Posterior vena cava (tissue), 2 donors: Measurements from ENCODE around the gene SDK1. TPM values are rescaled to one million over a fixed set of nuclear protein-coding genes. Genes with fewer than 3 reads are reported as not detected.

Experiments used
- DNase-seq: peaks from one replicate; pipeline ENCODE4 v3.0.0-alpha.2; 2020; ENCODE audit warnings: low spot score
- intact Hi-C, 2 donors: fragments of 100-400 bp; cut with DNase I; formaldehyde crosslinking; loops; one replicate each; pipeline versions ENCODE4 v1.14.1 to v1.14.2; 2022 to 2023
- total RNA-seq, 2 donors: library from RNA; stranded (reverse); fragmentation: NEBNext Ultra II Directional; extraction: Animal tissue kit (Norgen Biotek cat#: 25700); gene quantifications; one replicate each; pipeline ENCODE4 v1.2.1, GENCODE V29; 2021
- donor health status: DM: yes; HTN: yes; CAD: no.
- donor health status: DM: yes; HTN: yes; CAD: no.

SDK1 gene
- total RNA-seq, 2 donors from 2014 or later = 14.4 to 18.3 TPM

- intact Hi-C loops = no loop called here
- DNase-seq = no peak
Observed at GRCh38 chr7:3380886-3381685, 80.0 kb downstream of the SDK1 start.

- intact Hi-C loops = no loop called here
- DNase-seq = no peak
Observed at GRCh38 chr7:3386423-3387190, 85.6 kb downstream of the SDK1 start.

GRCh38 chr7:3393862-3394261 lies 92.8 kb downstream of the SDK1 start:
- intact Hi-C loops = no loop called here
- no peak for DNase-seq

- intact Hi-C loops = no loop called here
- no peak for DNase-seq
Observed at GRCh38 chr7:3397324-3397723, 96.3 kb downstream of the SDK1 start.

GRCh38 chr7:3399858-3400257 lies 98.8 kb downstream of the SDK1 start:
- DNase-seq = no peak
- intact Hi-C loops = no loop called here

- no peak for DNase-seq
- intact Hi-C loops = no loop called here
Observed at GRCh38 chr7:3404501-3404900, 103.4 kb downstream of the SDK1 start.

- DNase-seq = no peak
- intact Hi-C loops = no loop called here
Observed at GRCh38 chr7:3408814-3409595, 108.0 kb downstream of the SDK1 start.

- DNase-seq = no peak
- intact Hi-C loops = no loop called here
Observed at GRCh38 chr7:3412871-3413270, 111.8 kb downstream of the SDK1 start.

- intact Hi-C loops = loop anchor here in 1 of 2 donors (5.0 kb wide), 1 partner anchor 681 kb away; no protein-coding TSS in a partner anchor
- no peak for DNase-seq
Observed at GRCh38 chr7:3415861-3416312, 114.8 kb downstream of the SDK1 start.

GRCh38 chr7:3416453-3416852 lies 115.4 kb downstream of the SDK1 start:
- intact Hi-C loops = loop anchor here in 1 of 2 donors (5.0 kb wide), 1 partner anchor 681 kb away; no protein-coding TSS in a partner anchor
- DNase-seq = no peak

GRCh38 chr7:3425087-3425486 lies 124.0 kb downstream of the SDK1 start:
- no peak for DNase-seq
- intact Hi-C loops = no loop called here

GRCh38 chr7:3426064-3426463 lies 125.0 kb downstream of the SDK1 start:
- no peak for DNase-seq
- intact Hi-C loops = no loop called here

- intact Hi-C loops = no loop called here
- DNase-seq = no peak
Observed at GRCh38 chr7:3427957-3428356, 126.9 kb downstream of the SDK1 start.

GRCh38 chr7:3429981-3430380 lies 128.9 kb downstream of the SDK1 start:
- intact Hi-C loops = no loop called here
- DNase-seq = no peak

- intact Hi-C loops = no loop called here
- no peak for DNase-seq
Observed at GRCh38 chr7:3430588-3430987, 129.5 kb downstream of the SDK1 start.

GRCh38 chr7:3431306-3431705 lies 130.3 kb downstream of the SDK1 start:
- intact Hi-C loops = no loop called here
- DNase-seq = no peak

GRCh38 chr7:3432911-3433310 lies 131.9 kb downstream of the SDK1 start:
- intact Hi-C loops = no loop called here
- no peak for DNase-seq

GRCh38 chr7:3434611-3435010 lies 133.6 kb downstream of the SDK1 start:
- intact Hi-C loops = no loop called here
- no peak for DNase-seq

- no peak for DNase-seq
- intact Hi-C loops = no loop called here
Observed at GRCh38 chr7:3436112-3436511, 135.1 kb downstream of the SDK1 start.

- no peak for DNase-seq
- intact Hi-C loops = no loop called here
Observed at GRCh38 chr7:3436746-3437145, 135.7 kb downstream of the SDK1 start.
